Epithelial cell of esophagus (primary cell): ENCODE data around the gene NOSTRIN.

ENCODE experiments used
- DNase-seq: peaks from one replicate; pipeline ENCODE4 v3.0.0; 2010; ENCODE audit warnings: low read depth
- H3K4me3 ChIP-seq: 2 replicates; pipeline ENCODE4 v1.5.1; 2011; ENCODE audit warnings: mild to moderate bottlenecking, low read length, control low read depth
- TF ChIP-seq, protein P1 (sequence below): IDR thresholded peaks from 2 replicates; pipeline ENCODE4 v1.5.1; 2011; ENCODE audit warnings: low read depth, mild to moderate bottlenecking, low read length, control low read depth, inconsistent platforms; ENCODE audit not compliant: insufficient read depth; ENCODE audit errors: missing control alignments

The NOSTRIN gene

GRCh38 chr2:168830958-168831357, 28.5 kb downstream of the NOSTRIN start:
- TF ChIP-seq, protein P1, sequence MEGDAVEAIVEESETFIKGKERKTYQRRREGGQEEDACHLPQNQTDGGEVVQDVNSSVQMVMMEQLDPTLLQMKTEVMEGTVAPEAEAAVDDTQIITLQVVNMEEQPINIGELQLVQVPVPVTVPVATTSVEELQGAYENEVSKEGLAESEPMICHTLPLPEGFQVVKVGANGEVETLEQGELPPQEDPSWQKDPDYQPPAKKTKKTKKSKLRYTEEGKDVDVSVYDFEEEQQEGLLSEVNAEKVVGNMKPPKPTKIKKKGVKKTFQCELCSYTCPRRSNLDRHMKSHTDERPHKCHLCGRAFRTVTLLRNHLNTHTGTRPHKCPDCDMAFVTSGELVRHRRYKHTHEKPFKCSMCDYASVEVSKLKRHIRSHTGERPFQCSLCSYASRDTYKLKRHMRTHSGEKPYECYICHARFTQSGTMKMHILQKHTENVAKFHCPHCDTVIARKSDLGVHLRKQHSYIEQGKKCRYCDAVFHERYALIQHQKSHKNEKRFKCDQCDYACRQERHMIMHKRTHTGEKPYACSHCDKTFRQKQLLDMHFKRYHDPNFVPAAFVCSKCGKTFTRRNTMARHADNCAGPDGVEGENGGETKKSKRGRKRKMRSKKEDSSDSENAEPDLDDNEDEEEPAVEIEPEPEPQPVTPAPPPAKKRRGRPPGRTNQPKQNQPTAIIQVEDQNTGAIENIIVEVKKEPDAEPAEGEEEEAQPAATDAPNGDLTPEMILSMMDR, result no peak
- H3K4me3 ChIP-seq, result no peak overlapping the region
- DNase-seq, result no peak

DNA sequence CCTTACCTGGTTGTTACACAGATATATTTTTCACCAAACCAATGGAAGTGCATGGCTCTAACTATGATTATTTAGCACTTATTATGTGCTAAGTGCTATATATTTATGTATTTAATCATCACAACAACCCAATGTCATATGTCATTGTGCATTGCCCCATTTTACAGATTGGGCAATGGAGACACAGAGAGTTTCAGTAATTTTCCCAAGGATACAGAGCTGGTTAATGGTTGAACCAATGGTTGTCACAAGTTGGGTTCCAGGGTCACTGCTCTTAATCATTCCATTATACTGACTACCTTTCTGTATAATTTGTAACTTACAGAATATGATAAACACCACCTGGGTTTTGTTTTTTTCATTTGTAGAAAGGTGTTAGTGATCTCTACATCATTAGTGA, 29.2 kb downstream of the NOSTRIN start:
- H3K4me3 ChIP-seq, result no peak overlapping the region
- DNase-seq, result no peak
- TF ChIP-seq, protein P1, result no peak

GRCh38 chr2:168835969-168836368, 33.5 kb downstream of the NOSTRIN start:
- no peak for DNase-seq
- no peak overlapping the region for H3K4me3 ChIP-seq
- TF ChIP-seq, protein P1, result no peak

GRCh38 chr2:168841445-168841844, 39.0 kb downstream of the NOSTRIN start:
- H3K4me3 ChIP-seq, result no peak overlapping the region
- TF ChIP-seq, protein P1, result no peak
- DNase-seq, result no peak

DNA sequence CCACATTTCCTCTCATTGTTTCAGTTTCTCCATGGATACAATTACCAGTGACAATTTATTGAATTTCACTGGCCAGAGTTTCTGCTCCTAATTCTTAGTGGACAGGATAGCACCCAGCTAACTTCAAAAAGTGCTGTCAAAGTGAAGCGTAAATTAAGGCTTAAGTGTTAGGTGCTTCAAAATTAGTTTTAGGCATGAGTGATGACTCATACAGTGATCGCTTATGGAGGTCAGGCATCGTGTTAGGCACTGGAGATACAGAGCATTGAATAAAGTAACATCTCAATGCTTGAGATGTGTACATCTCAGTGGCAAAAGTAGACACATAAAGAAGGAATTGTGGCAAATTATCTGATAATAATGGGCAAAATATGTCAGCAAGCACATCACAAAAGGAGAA, 40.8 kb downstream of the NOSTRIN start:
- no peak for DNase-seq
- TF ChIP-seq, protein P1, result no peak
- no peak overlapping the region for H3K4me3 ChIP-seq

DNA sequence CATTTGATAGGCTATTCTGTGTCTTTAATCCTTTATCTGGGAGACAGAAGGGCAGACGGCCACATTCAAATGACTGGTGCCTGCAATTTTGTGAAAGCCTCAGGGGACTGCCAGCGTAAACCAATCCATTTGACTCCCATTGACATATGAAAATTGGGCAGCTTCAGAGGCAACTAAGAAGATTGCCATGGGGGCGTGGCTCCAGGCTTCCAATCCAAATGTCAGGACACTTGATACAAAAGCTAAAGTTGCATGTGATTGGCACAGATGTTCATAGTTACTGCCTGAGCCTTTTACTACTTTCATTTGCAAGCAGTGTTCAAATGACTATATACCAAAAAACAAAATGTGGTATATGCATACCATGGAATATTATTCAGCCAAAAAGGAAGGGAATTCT, 45.8 kb downstream of the NOSTRIN start:
- TF ChIP-seq, protein P1, result no peak
- DNase-seq, result no peak
- H3K4me3 ChIP-seq, result no peak overlapping the region

GRCh38 chr2:168849610-168850009, 47.2 kb downstream of the NOSTRIN start:
- TF ChIP-seq, protein P1, result peak; percentile 13
- H3K4me3 ChIP-seq, result no peak overlapping the region
- DNase-seq, result peak; percentile 11
